Fibroblast of the aortic adventitia (primary cell): ENCODE data around the gene ITGA11. TPM values are rescaled to one million over a fixed set of nuclear protein-coding genes. Genes with fewer than 3 reads are reported as not detected.

Source experiments
- DNase-seq: peaks from one replicate; pipeline ENCODE4 v3.0.0-alpha.2; 2010; ENCODE audit warnings: low read depth
- H3K4me3 ChIP-seq: 2 replicates; pipeline ENCODE4 v1.5.1; 2011; ENCODE audit warnings: low read depth, mild to moderate bottlenecking, control low read depth, low read length, moderate library complexity
- total RNA-seq: library from RNA; depleted of rRNA; stranded (reverse); fragments of >200 nt; gene quantifications from 2 replicates; pipeline ENCODE4 v1.2.3, GENCODE V29; 2012; ENCODE audit warnings: low replicate concordance
- TF ChIP-seq, protein P1 (sequence below): IDR thresholded peaks from 2 replicates; pipeline ENCODE4 v1.5.1; 2011; ENCODE audit warnings: mild to moderate bottlenecking, low read length, control low read depth, inconsistent platforms; ENCODE audit not compliant: insufficient read depth

The ITGA11 gene
- total RNA-seq, 1 donor: 81.1 TPM

DNA sequence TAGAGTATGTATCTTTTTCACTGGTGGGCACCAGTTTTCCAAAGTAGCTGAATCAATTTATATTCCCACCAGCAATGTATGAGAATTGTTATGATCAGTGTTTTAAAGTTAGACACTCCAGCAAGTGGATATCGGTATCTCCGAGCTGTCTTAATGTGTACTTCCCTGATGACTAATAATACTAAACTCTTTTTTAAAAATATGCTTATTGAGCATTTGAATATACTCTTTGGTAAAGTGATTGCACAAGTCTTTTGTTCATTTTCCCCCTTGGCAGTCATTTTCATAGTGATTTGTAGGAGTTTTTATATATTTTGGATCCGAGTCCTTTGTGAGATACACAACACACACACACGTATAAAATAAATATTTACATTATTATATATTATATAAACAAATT lies 166.9 kb downstream of the ITGA11 start:
- no peak overlapping the region for H3K4me3 ChIP-seq
- DNase-seq: no peak
- TF ChIP-seq, protein P1, sequence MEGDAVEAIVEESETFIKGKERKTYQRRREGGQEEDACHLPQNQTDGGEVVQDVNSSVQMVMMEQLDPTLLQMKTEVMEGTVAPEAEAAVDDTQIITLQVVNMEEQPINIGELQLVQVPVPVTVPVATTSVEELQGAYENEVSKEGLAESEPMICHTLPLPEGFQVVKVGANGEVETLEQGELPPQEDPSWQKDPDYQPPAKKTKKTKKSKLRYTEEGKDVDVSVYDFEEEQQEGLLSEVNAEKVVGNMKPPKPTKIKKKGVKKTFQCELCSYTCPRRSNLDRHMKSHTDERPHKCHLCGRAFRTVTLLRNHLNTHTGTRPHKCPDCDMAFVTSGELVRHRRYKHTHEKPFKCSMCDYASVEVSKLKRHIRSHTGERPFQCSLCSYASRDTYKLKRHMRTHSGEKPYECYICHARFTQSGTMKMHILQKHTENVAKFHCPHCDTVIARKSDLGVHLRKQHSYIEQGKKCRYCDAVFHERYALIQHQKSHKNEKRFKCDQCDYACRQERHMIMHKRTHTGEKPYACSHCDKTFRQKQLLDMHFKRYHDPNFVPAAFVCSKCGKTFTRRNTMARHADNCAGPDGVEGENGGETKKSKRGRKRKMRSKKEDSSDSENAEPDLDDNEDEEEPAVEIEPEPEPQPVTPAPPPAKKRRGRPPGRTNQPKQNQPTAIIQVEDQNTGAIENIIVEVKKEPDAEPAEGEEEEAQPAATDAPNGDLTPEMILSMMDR: no peak

DNA sequence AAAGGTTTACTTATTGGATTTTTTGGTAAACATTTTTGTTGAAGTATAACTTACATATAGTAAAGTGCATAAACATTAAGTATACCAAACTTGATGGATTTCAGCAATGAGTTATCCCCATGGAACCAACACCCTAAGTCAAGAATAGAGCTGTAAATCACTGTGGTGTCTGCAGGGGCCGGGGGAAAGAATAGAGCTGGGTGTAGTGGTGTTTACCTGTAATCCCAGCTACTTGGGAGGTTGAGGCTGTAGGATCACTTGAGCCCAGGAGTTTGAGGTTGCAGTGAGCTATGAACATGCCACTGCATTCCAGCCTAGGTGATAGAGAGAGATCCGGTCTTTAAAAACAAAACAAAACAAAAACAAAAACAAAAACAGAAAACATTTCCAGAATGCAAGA lies 167.7 kb downstream of the ITGA11 start:
- DNase-seq: no peak
- H3K4me3 ChIP-seq: no peak overlapping the region
- TF ChIP-seq, protein P1: no peak

DNA sequence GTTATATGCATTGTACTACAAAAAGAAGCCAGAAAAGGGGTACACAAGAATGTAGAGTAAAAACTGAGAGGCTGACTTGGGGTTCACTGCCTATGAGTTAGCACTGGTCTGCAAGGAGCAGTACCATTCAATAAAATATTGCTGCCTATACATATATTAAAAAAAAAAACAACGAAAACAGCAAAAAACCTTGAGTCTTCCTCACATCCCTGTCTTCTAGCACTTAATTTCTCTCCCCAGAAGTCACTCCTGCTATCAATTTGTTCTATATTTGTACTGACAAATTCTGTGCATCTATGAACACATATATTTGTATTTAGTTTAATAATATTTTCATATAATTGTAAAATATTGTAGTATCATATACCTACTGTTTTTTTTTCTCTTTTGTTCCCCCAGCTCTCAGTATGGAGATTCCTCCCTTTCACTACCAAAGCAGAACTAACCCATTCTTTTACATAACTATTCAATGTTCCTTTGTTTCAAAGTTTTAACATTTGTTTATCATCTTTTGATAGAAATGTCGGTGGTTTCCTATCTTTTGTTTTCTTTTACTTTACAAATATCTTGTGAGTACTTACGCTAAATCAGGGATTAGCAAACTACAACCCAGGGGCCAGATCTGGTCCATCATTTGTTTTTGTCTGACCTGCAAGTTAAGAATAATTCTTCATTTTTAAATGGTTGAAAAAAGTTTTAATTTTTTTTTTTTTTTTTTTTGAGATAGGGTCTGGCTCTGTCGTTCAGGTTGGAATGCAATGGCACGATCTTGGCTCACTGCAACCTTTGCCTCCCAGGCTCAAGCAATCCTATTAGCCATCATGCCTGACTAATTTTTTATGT lies 169.2 kb downstream of the ITGA11 start:
- no peak for DNase-seq
- TF ChIP-seq, protein P1: no peak
- no peak overlapping the region for H3K4me3 ChIP-seq

DNA sequence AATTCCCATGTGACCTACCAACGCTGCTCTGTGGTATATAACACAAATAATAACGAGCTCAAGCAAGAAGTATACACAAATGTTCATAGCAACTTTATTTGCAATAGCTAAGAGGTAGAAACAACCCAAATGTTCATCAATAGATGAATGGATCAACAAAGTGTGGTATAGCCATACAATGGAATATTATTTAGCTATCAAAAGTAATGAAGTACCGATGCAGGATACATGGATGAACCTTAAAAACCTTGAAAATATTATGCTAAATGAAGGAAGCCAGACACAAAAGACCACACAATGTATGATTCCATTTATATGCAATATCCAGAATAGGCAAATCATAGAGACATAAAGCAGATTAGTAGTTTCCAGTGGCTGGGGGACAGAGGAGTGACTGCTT lies 170.0 kb downstream of the ITGA11 start:
- TF ChIP-seq, protein P1: no peak
- DNase-seq: no peak
- no peak overlapping the region for H3K4me3 ChIP-seq

DNA sequence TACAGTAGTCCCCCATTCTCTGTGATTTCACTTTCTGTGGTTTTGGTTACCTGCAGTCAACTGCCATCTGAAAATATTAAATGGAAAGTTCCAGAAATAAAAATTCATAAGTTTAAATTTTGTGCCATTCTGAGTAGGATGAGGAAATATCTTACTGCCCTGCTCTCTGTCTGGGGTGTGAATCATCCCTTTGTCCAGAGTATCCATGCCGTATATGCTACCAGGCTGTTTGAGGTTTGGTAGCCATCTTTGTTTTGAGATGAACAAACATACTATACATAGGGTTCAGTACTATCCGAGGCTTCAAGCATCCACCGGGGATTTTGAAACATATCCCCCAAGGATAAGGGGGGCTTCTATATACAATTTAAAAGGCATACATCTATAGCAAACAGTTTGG lies 170.7 kb downstream of the ITGA11 start:
- no peak overlapping the region for H3K4me3 ChIP-seq
- DNase-seq: no peak
- TF ChIP-seq, protein P1: no peak

DNA sequence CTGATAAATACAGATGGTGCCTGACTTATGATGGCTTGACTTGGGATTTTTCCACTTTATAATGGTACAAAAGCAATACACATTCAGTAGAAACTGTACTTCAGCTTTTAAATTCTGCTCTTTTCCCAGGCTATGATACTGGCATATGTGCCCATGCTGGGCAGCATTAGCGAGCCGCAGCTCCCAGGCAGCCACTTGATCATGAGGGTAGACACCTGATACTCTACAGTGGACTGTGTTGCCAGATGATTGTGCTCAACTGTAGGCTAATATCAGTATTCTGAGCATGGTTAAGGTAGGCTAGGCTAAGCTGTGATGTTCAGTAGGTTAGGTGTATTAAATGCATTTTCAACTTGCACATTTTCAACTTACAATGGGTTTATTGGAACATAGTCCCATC lies 172.1 kb downstream of the ITGA11 start:
- TF ChIP-seq, protein P1: no peak
- DNase-seq: no peak
- H3K4me3 ChIP-seq: no peak overlapping the region
